CD4-positive, alpha-beta T cell treated with Interleukin-6 at 100 ng/mL for 8 hours (primary cell): ENCODE data around the gene BICDL2.

Experiments
- DNase-seq: peaks from one replicate; pipeline ENCODE4 v3.0.0-alpha.2; 2020; ENCODE audit warnings: mixed read lengths, low spot score

BICDL2 gene

GRCh38 chr16:3009568-3010390 lies 27.0 kb downstream of the BICDL2 start:
- no peak for DNase-seq

- DNase-seq = no peak
These were observed 28.1 kb downstream of the BICDL2 start for GRCh38 chr16:3008690-3009037.

GRCh38 chr16:3007957-3008689 lies 28.6 kb downstream of the BICDL2 start:
- no peak for DNase-seq

- no peak for DNase-seq
These were observed 29.4 kb downstream of the BICDL2 start for GRCh38 chr16:3007059-3007956.

DNA sequence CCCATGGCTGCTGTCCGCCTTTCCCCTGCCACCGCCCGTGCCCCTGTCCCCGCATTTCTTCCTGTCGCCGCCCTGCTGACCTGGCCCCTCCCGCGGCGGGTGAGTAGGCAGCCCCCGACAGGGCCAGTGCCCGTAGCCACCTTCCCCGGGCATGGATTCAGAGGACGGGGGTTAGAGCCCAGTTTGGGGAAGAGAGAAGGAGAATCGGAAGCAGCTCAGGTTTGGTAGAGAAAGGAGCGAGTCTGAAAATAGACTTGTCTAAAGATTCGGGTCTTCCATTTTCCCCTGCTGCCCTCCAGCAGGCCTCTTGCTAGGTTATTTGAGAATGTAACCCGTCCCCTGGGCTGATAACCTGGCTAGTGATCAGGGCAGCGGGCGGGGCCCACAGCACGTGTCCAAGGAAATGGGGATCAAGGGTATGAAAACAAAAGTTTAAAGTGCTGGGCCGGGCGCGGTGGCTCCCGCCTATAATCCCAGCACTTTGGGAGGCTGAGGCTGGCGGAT lies 31.9 kb downstream of the BICDL2 start:
- DNase-seq = no peak

- no peak for DNase-seq
These were observed 32.4 kb downstream of the BICDL2 start for GRCh38 chr16:3004319-3004718.

- DNase-seq = peak; percentile 99
These were observed 33.0 kb downstream of the BICDL2 start for GRCh38 chr16:3003582-3004270.

DNA sequence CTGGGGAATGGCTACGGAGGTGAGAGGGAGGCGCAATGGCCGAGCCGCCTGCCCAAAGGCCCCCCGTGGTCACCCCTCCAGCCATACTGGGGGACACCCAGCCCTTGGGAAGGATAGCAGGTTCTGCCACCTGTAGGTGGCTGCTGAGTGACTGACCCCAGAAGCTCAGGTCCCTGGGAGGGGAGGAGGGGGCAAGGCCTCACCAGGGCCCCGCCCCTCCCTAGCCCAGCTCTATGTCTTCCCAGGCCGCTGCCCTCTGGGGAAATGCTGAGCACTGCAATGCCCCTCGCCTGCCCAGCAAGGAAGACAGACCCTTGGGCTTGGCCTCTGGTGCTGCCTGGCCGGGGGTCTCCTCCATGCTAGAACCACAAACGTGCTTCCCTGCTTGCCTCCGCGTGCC lies 35.4 kb downstream of the BICDL2 start:
- no peak for DNase-seq

GRCh38 chr16:3000540-3000939 lies 36.2 kb downstream of the BICDL2 start:
- no peak for DNase-seq

- DNase-seq = no peak
These were observed 36.8 kb downstream of the BICDL2 start for GRCh38 chr16:2999929-3000328.

- DNase-seq = no peak
These were observed 40.4 kb downstream of the BICDL2 start for GRCh38 chr16:2996298-2996697.

GRCh38 chr16:2992383-2993081 lies 44.2 kb downstream of the BICDL2 start:
- DNase-seq = no peak

DNA sequence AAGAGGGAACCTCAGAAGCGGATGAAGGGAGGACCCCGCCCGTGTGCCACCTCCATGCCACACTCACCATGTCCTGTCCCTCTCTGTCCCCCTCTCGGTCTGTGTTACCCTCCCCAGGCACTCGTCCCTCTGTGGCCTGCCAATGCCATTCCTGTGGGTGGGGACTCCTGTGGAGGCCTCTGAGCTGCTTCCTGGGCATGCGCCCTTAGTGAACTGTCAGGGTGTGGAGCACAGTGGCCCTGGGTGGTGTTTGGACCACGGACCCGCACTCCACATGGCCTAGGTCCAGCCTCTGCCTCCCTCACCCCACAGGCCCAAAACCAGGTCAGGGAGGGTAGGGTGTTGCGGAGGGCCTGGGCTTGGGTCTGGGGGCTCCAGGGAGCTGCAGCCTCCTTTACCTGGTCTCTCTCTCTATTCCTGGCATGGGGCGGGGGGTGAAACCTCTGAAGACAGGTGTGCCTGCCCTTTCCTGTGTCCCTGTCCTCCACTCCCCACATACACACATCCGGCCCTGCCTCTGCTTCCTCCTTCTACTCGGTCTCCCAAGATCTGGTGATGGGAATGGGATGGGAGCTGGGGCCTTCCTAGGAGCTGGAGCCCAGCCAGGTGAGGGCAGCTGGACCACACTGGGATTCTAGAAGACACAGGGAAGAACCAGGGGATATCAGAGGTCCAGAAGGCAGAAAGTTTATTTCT lies 45.0 kb downstream of the BICDL2 start:
- DNase-seq = no peak

DNA sequence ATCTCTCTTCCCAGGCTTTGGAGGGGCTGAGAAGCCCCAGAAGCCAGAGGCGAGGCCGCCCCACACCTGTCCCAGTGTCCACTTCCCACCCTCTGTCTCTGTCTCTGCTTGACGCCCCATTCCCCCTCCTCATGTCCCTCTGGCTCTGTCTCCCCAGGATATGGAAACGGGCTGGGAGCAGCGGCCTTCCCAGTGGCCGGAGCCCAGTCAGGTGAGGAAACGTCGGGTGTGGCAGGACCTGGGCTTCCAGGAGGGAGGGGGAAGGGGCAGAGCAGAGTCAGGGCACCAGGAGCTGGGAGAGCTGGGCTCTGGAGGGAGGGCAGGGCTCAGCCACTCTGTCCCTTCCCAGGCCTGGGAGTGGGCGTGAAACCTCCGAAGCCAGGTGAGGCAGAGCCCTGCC lies 45.9 kb downstream of the BICDL2 start:
- no peak for DNase-seq

GRCh38 chr16:2988590-2989099 lies 48.1 kb downstream of the BICDL2 start:
- DNase-seq = no peak

GRCh38 chr16:2987833-2988232 lies 48.9 kb downstream of the BICDL2 start:
- no peak for DNase-seq

DNA sequence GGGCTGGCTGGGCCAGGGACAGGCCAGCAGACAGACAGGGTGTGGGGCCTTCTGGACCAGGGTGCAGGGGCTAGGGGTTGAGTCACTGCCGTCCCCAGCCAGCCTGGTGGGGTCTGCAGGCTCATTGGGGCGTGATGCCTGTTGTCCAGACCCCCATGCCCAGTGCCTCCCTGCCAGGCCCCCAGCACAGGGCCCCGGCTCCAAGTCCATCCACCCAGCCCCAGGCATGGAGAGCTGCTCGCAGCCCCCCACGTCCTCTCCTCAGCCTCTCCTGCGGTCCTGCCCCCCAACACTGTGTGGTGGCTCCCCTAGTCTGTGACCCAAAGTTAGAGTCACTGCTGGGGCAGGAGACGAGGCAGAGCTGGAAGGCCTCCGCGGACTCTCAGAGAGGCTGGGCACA lies 49.5 kb downstream of the BICDL2 start:
- DNase-seq = no peak

GRCh38 chr16:2986623-2987188 lies 50.0 kb downstream of the BICDL2 start:
- no peak for DNase-seq

GRCh38 chr16:2985893-2986355 lies 50.8 kb downstream of the BICDL2 start:
- DNase-seq = no peak

DNA sequence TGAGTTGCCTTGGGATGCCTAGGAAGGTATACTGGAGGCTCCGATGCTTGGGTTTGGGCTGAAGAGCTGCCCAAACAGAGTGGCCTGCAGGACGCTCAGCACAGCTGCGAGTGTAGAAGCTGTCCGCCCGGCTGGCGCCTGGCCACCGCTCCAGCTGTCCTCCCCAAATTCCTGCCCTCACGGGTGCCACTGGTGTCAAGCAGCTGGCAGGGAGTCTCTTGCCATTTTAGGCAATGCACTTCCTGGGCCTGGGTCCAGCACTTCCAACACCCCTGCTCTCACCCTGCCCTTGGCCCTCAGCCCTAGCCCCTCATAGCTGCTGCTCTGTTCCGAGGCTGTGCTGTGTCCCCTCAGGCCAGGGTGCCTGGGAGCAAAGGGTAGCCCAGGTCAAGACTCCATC lies 51.3 kb downstream of the BICDL2 start:
- no peak for DNase-seq
